Panc1 (cell line): ENCODE data around the gene NFKB2.

Experiments used
- CTCF ChIP-seq: fragments of 450-650 bp; IDR thresholded peaks from 2 replicates; pipeline ENCODE4 v1.5.1; 2017; ENCODE audit warnings: mild to moderate bottlenecking
- REST ChIP-seq, 2 experiments: IDR thresholded peaks; 2 replicates each; pipeline ENCODE4 v1.6.1; 2011 to 2012; ENCODE audit warnings: low read depth in 2 of 2, control low read depth in 1 of 2, low read length in 1 of 2, mild to moderate bottlenecking in 1 of 2, moderate library complexity in 1 of 2; ENCODE audit not compliant: insufficient read depth in 1 of 2

GRCh38 chr10:102436312-102436711 lies 40.8 kb downstream of the NFKB2 start:
- TF ChIP-seq CTCF: no peak
- no peak for TF ChIP-seq REST (IDR thresholded peaks at IDR 0.05; ENCODE audit: insufficient read depth in 1 of 2, low read depth in 2 of 2, low read length in 1 of 2)
